Mesothelial cell of epicardium (in vitro differentiated cells): ENCODE data around the gene ADH1C. TPM values are rescaled to one million over a fixed set of nuclear protein-coding genes. Genes with fewer than 3 reads are reported as not detected.

Source experiments
- DNase-seq, 2 experiments: peaks; one replicate each; pipeline ENCODE4 v3.0.0; 2021; ENCODE audit warnings: low spot score in 2 of 2; ENCODE audit not compliant: unreplicated experiment in 2 of 2
- H3K27ac Mint-ChIP-seq: 2 replicates; pipeline ENCODE4 v1.8.0; 2021; ENCODE audit warnings: mixed read lengths
- H3K27me3 Mint-ChIP-seq: 2 replicates; pipeline ENCODE4 v1.8.0; 2021; ENCODE audit warnings: low read depth, mixed read lengths
- H3K36me3 Mint-ChIP-seq: 2 replicates; pipeline ENCODE4 v1.8.0; 2021; ENCODE audit warnings: mixed read lengths
- H3K4me1 Mint-ChIP-seq: 2 replicates; pipeline ENCODE4 v1.8.0; 2021; ENCODE audit warnings: mixed read lengths
- H3K4me3 Mint-ChIP-seq: 2 replicates; pipeline ENCODE4 v1.8.0; 2021; ENCODE audit warnings: mild to moderate bottlenecking, moderate library complexity, mixed read lengths
- H3K9me3 Mint-ChIP-seq: 2 replicates; pipeline ENCODE4 v1.8.0; 2021; ENCODE audit warnings: mixed read lengths
- total RNA-seq: library from RNA; stranded (reverse); gene quantifications from 3 replicates; pipeline ENCODE4 v1.2.1, GENCODE V29; 2021
- TF ChIP-seq, protein P1 (sequence below): fragments of 200-600 bp; sonication (generic); IDR thresholded peaks from one replicate; pipeline ENCODE4 v1.5.0; 2021; ENCODE audit warnings: antibody characterized with exemption; ENCODE audit not compliant: unreplicated experiment

The ADH1C gene
- total RNA-seq, 1 donor from 2014 or later, result 0.54 TPM

- Mint-ChIP-seq H3K9me3 (peaks cover 19% of the 10 kb centered on the region), H3K4me3 (no peak within 1 kb of the TSS), H3K27ac (no peak within 1 kb of the TSS), H3K27me3 (no peaks in the 10 kb centered on the region), H3K4me1 (no peaks in the 10 kb centered on the region), H3K36me3 (peaks cover 8% of the 10 kb centered on the region)
- DNase-seq, result no peak
- TF ChIP-seq, protein P1, sequence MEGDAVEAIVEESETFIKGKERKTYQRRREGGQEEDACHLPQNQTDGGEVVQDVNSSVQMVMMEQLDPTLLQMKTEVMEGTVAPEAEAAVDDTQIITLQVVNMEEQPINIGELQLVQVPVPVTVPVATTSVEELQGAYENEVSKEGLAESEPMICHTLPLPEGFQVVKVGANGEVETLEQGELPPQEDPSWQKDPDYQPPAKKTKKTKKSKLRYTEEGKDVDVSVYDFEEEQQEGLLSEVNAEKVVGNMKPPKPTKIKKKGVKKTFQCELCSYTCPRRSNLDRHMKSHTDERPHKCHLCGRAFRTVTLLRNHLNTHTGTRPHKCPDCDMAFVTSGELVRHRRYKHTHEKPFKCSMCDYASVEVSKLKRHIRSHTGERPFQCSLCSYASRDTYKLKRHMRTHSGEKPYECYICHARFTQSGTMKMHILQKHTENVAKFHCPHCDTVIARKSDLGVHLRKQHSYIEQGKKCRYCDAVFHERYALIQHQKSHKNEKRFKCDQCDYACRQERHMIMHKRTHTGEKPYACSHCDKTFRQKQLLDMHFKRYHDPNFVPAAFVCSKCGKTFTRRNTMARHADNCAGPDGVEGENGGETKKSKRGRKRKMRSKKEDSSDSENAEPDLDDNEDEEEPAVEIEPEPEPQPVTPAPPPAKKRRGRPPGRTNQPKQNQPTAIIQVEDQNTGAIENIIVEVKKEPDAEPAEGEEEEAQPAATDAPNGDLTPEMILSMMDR, result no peak
These were observed 61.4 kb downstream of the ADH1C start, which contains the start of gene ADH1A for GRCh38 chr4:99290848-99291786. Gene ADH1A, minus strand, starts transcription at chr4:99290985. Its CDS starts 71 bp downstream, at chr4:99290914.

Other genes starting within 250 kb of the ADH1C start
- not detected in 3 replicates for gene ADH4, start 208.4 kb downstream of the ADH1C start, total RNA-seq
- gene ADH6, start 133.5 kb downstream of the ADH1C start, total RNA-seq, result not detected in 3 replicates
- not detected in 3 replicates for gene ADH1A, start 61.8 kb downstream of the ADH1C start, total RNA-seq
- gene ADH1B, start 31.3 kb downstream of the ADH1C start, total RNA-seq, result 0.14 TPM in 1 of 3 replicates, not detected in the others
- not detected in 3 replicates for gene ADH7, start 82.6 kb upstream of the ADH1C start, total RNA-seq
- gene C4orf17, start 158.3 kb upstream of the ADH1C start, total RNA-seq, result not detected in 3 replicates
- 4.5 to 5.5 TPM (median 5.1 TPM) in 3 replicates for gene TRMT10A, start 211.3 kb upstream of the ADH1C start, total RNA-seq
- 0.43 to 0.75 TPM in 2 of 3 replicates, not detected in the other for gene MTTP, start 222.1 kb upstream of the ADH1C start, total RNA-seq